GM12864 (cell line): Measurements from ENCODE around the gene TET2.

Source experiments
- DNase-seq: peaks from one replicate; pipeline ENCODE4 v3.0.0-alpha.2; 2011; ENCODE audit warnings: low read depth
- H3K4me3 ChIP-seq: 2 replicates; pipeline ENCODE4 v1.5.1; 2011; ENCODE audit warnings: mild to moderate bottlenecking, low read depth, low read length, control low read depth
- TF ChIP-seq, protein P1 (sequence below): IDR thresholded peaks from 2 replicates; pipeline ENCODE4 v1.5.1; 2011; ENCODE audit warnings: low read depth, mild to moderate bottlenecking, moderate library complexity, low read length, control low read depth, inconsistent platforms; ENCODE audit errors: missing control alignments

Gene TET2

GRCh38 chr4:105140684-105141490 is 5.8 kb upstream of the TET2 start:
- H3K4me3 ChIP-seq: no peak overlapping the region
- no peak for DNase-seq
- TF ChIP-seq, protein P1, sequence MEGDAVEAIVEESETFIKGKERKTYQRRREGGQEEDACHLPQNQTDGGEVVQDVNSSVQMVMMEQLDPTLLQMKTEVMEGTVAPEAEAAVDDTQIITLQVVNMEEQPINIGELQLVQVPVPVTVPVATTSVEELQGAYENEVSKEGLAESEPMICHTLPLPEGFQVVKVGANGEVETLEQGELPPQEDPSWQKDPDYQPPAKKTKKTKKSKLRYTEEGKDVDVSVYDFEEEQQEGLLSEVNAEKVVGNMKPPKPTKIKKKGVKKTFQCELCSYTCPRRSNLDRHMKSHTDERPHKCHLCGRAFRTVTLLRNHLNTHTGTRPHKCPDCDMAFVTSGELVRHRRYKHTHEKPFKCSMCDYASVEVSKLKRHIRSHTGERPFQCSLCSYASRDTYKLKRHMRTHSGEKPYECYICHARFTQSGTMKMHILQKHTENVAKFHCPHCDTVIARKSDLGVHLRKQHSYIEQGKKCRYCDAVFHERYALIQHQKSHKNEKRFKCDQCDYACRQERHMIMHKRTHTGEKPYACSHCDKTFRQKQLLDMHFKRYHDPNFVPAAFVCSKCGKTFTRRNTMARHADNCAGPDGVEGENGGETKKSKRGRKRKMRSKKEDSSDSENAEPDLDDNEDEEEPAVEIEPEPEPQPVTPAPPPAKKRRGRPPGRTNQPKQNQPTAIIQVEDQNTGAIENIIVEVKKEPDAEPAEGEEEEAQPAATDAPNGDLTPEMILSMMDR: peak; percentile 64

DNA sequence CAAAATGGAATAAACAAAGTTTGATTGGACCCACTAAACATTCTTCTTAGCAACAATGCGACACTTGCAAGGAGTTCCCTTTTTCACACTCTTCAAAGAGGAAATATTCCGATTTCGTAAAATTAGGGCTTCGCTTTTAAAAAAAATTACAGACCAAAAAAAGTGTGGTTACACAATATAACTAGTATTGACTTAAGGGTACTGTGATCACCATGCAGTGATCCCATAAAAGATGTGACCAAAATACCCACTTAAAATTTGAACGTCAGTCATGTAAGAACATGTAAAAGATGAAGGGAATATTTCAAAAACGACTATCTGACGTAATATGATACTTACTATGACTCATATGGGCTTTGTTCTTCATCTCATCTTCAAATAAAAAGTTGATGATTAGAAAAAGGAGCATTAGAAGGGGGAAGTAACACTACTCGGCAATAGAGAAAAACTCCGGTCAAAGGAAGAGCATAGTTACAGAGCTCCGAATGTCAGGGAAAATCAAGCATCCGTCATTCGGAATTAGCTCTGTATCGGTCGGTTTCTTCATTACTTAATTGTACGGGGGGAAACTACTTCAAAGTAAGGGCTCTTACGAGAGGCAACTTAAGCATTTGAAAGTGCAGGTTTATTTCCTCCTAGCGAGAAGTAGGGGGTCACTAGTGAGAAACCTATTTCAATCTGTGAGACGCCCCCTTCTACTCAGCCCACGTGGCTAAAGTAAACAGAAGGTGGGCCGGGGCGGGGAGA is 1.3 kb upstream of the TET2 start:
- peak overlapping the region; percentile 89 for H3K4me3 ChIP-seq
- TF ChIP-seq, protein P1: no peak
- no peak for DNase-seq

GRCh38 chr4:105145903-105146275 is 787 bp upstream of the TET2 start:
- TF ChIP-seq, protein P1: no peak
- no peak for DNase-seq
- peak overlapping the region; percentile 89 for H3K4me3 ChIP-seq

- TF ChIP-seq, protein P1: no peak
- peak overlapping the region; percentile 89 for H3K4me3 ChIP-seq
- no peak for DNase-seq
Observed at GRCh38 chr4:105147016-105147552, 408 bp downstream of the TET2 start.

- TF ChIP-seq, protein P1: no peak
- peak overlapping the region; percentile 89 for H3K4me3 ChIP-seq
- no peak for DNase-seq
Observed at GRCh38 chr4:105147553-105148161, 981 bp downstream of the TET2 start.

- no peak for DNase-seq
Observed at GRCh38 chr4:105148356-105148755, 1.7 kb downstream of the TET2 start.

More at GRCh38 chr4:105148356-105148755, 1.7 kb downstream of the TET2 start:
- TF ChIP-seq, protein P1: no peak
- peak overlapping the region; percentile 89 for H3K4me3 ChIP-seq
